HG03025 (cell line): ENCODE measurements around the gene MLXIP.
"Not testable (repeated sequence)": the region's sequence is repeated elsewhere in the genome, so short reads cannot be mapped to it uniquely, and the experiment has no call there.

Source experiments
- ATAC-seq: cut with Tn5 transposase; IDR thresholded peaks from one replicate; pipeline ENCODE4 v1.9.1; 2021; ENCODE audit warnings: mild to moderate bottlenecking, moderate library complexity; ENCODE audit not compliant: unreplicated experiment, low FRiP score

Gene MLXIP

DNA sequence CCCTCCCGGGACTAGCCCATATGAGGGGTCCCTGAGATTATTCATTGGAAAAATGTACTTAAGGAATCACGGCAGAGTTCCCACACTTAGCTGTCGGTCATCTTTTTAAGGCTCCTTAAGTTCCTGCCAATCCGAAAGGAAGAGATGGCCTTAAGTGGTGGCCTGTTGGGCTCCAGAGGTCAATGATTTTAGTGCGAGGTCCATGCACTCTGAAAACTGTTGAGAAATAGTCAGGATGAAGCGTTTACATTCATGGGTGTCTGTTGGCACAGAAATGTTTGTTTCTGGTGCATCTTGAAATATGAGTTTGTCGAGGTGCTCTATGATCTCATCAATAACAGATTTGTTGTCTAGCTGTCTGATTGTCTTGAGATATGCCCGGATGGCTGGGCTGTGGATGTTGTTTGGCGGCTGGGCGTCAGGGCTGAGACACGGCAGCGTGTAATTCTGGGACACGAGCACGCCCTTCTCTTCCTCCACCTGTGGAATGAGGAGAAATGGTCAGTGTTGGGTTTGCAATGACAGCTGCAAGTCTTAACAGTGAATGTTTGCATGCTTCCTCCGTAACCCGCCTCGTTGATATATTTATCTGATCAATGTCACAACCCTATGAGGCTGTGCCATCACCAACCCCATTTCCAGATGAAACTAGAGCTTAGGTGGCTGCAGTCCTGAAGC, 93.8 kb downstream of the MLXIP start:
- ATAC-seq = no peak

DNA sequence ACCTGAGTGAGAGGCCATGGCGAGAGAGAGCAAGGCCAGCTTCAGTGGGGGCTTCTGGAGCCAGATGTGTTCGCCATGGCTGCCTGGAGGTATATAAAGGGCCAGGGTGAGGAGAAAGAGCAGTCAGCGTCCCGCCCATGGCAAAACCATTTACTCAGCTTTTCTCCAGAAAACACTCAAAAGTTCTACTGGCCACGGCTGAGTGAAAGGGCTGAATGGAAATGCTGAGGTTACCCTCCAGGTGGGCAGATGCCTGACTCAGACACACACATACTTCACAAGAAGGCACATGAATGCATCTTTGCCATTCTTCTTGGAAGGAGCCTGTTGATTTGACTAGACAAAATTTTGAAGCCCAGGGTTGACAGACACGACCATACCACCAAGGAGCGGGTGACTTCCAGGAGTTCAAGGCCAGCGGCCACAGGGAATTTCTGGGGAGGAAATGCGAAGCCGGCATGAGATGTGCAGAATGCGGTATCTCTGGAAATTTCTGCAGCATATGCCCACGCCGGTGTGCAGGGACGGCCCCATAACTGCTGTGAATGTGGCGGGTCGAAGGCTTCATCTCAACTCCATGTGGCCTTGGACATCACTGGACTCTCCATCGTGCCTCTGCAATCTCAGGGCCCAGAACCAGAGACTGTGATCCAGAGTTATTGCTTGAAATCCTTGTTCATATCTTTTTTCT, 95.7 kb downstream of the MLXIP start, which contains the start of gene IL31:
TSS of gene IL31 (minus strand) at position 67 of the 691 bp plus-strand sequence. CDS start at position 18, 49 bp downstream.
- ATAC-seq = no peak

DNA sequence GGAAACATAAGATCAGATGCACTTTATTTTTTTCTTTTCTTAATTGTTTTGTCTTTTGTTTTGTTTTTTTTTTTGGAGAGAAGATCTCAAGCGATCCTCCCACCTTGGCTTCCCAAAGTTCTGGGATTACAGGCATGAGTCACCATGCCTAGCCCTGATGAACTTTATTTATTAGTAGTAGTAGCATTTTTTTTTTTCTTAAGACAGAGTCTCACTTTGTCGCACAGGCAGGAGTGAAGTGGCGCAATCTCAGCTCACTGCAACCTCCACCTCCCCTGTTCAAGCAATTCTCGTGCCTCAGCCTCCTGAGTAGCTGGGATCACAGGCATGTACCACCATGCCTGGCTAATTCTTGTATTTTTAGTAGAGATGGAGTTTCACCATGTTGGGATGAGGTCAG, 97.9 kb downstream of the MLXIP start:
- ATAC-seq = not testable (repeated sequence)

DNA sequence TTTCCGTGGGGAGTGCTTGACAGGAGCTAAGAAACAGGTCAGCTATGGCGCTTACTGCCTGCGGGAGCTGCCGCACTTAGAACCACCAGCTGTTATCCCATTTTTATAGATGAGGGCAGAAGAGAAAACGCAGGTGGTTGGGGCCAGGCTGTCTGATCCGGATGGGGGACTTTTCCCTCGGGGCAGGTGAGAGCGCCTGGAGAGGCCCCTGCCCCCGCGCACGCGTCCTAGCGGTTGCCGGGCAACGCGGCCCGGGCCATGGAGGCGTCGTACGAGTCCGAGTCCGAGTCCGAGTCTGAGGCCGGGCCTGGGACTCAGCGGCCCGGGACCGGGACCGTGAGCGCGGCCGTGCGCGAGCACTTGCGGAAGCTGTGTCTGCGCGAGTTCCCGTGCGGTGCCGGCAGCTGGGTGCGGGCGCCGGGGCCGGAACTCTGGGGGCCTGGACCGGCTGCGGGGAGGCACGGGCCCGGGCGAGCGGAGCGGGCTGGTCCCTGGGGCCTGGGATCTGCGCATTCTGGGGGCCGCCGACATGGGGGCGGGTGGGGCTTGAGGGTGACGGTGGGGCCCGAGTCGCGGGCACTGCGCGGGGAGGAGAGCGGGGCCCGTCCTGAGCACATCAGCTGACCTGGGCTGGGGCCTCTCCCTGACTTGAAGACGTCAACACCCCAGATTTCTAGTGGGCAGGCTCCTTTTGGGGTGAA, 104.5 kb downstream of the MLXIP start, which contains the start of gene LRRC43:
TSS of gene LRRC43 (plus strand) at position 237 of the 701 bp plus-strand sequence. CDS start at position 259, 22 bp downstream.
- no peak for ATAC-seq

DNA sequence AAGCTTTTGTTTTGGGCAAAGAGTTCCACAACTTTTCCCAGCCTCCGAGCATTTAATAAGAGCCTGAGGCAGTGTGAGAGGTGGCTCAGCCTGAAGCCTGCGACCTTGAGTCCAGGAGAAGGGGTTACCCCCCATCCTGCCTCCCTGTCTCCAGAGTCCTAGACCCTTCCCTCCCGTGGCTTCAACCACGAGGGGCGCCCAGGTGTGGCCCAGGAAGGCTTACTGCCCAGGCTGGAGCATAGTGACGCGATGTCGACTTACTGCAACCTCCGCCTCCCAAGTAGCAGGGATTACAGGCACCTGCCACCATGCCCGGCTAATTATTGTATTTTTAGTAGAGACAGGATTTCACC, 105.0 kb downstream of the MLXIP start:
- ATAC-seq = no peak

DNA sequence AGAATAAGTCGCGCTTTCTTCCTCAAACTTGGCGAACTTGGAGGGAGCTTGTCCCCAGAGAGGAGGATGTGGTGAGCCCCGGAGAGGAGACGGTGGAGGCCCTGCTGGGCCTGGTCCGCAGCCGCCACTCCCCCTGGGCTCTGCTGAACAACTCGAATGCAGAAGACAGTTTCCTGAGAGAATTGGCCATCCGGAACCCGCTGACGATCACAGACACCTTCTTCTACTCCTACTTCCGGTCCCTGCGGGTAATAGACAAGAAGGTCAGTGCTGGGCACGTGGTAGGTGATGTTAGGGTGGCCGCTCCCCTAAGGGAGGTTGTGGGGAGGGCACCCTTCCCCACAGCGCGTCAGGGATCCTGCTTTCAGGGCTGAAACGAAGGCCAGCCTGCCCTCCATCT, 106.0 kb downstream of the MLXIP start:
- no peak for ATAC-seq

DNA sequence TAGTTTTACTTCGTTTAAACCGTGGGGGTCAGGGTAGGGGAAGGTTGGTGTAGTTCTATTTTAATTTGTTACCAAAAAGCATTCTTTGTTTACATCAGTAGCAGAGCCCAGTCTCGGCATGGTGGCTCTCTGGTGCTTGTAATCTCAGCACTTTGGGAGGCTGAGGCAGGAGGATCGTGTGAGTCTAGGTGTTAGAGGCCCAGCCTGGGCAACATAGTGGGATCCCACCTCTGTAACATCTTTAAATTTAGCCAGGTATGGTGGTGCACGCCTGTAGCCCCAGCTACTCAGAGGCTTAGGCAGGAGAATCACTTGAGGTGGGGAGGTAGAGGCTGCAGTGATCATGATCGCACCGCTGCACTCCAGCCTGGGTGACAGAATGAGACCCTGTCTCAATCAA, 106.5 kb downstream of the MLXIP start:
- no peak for ATAC-seq

DNA sequence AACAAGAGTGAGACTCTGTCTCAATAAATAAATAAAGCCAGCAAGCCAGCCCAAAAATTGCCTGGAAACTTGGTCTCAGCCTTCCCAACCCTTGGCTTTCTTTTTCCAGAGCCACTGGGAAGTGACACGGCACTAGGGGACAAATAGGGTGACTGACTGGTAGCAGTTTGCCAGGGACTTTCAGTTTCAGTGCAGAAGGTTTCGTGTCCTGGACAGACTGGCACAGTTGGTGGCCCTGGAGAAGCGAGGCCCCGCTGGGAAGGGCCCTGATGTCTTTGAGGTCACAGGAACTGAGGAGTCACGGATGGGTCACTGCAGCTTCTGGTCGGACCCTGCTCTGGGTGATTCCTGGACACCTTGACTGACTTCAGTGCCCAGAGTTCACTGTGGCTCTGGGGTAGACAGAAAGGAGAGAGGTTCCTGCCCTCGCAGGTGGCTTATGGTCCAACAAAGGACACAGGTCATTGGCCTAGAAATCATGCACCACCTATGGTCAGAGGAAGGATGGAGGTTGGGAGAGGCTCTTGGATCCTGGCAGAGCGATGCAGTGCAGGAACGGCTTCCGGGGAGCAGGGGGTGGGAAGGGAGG, 107.0 kb downstream of the MLXIP start:
- no peak for ATAC-seq

DNA sequence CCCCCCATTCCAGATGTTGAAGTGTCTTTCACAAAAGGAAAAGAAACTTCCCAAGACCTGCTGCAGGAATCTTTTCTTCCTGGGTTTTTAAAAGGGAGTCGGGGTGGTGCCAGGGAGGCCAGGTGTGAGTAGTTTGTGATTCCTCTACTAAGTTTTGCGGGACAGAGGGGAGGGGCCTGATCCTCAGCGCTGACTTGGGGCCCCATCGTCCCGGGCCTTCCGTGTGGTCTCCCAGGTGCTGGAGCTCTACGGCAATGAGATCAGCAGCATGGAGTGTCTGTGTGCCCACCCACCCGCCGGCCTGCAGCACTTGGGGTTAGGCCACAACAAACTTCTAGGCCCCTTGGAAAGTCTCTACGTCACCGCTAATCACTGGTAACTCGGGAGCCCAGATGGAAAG, 108.9 kb downstream of the MLXIP start:
- ATAC-seq = no peak

DNA sequence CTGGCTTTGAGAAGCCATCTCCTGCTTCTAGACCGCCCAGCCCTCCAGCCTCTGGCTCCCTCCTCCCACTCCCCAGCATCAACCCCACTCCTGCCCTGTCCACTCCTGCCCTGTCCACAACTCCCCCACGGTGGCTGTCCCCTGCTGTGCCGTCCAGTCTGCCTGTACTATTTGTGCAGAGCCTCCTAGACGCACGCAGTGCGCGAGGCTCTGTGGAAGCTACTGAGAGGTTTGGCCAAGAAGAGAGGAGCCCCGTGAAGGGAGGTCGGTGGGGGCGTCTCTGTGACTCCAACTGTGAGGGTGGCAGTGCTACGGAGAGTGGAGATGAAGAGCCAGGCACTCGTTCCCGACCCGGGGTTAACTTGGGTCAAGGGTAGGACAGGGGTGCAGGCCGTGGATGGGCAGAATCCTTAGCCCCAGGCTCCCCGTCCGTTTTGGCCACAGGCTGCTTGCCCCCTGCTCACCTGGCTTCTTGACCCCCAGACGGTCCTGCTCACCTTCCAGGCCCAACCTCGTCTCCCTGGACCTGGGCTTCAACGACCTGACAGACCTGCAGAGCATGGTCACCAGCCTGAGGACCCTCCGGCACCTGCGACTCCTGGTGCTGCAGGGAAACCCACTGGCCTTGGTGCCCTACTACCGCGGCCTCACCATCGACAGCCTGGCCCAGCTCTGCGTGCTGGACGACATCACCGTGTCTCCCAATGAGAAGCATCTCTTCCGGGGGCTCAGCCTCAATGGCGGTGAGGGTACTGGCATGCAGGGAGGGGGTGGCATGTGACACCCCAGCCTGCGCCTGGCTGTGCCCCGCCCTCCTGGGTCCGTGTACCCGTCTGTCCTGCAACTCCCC, 111.3 kb downstream of the MLXIP start:
- no peak for ATAC-seq

DNA sequence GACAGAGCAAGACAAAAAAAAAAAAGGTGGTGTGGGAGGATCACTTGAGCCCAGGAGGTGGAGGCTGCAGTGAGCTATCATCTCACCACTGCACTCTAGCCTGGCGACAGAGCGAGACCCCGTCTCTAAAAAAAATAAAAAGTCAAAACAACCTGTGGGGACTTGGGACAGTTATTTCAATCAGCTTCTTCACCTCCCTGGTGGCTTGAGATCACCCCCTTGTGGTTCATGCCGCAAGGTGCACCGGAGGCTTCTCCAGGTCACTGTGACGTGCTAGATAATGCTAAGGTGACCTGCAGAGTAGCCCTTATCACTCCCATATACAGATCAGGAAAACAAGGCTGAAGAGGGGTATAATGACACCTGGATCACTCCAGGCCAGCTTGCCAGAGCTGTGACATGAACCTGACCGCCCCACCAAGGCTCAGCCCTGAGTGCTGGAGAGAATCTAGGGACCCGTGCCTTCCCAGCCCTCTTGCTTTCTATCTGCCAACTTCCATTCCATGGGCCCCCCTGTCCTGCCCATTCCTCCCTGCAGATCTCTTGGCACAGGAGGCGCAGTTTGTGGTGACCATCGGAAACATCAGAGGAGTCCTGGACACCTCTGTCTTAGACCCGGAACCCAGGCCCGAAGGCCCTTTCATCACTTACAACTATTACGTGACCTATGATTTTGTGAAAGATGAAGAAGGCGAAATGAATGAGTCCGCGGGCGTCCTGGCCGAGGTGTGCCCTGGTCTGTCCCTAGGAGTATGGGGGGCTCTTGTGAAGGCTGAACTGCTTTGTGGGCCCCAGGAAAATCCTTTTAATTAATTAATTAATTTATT, 112.5 kb downstream of the MLXIP start:
- ATAC-seq = no peak

DNA sequence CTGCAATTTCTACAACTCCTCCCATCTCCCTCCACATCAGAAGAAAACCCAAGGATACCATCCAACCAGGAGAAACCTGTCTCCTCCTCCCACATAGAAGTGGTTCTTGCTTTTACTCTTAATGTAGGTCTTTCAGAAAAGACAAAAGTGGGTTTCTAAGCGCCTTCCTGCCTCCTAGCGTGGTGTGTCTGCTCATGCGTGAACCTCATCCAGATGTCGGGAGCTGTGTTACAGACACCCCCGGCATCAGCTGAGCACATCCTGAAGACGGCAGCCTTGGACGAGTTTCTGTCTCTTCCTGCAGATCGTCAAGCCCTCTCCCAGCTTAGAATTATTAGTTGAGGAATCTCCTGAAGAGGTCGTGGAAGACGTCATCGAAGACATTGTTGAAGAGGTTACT, 113.9 kb downstream of the MLXIP start:
- no peak for ATAC-seq

DNA sequence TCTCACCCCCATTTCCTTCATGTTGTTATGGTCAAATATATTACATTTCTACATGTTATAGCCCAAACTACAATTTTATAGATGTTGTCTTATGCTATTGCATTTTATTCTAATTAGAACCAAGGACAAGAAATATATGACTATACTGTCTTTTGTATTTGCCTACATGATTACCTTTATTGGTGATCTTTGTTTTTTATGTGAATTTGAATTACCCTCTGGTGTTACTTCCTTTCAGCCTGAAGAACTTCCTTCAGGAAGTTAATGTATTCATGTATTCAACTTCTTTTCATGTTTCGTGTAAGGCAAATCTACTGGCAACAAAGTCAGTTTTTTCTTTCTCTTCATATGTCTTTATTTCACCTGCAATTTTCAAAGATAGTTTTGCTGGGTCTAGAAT, 116.2 kb downstream of the MLXIP start:
- no peak for ATAC-seq

DNA sequence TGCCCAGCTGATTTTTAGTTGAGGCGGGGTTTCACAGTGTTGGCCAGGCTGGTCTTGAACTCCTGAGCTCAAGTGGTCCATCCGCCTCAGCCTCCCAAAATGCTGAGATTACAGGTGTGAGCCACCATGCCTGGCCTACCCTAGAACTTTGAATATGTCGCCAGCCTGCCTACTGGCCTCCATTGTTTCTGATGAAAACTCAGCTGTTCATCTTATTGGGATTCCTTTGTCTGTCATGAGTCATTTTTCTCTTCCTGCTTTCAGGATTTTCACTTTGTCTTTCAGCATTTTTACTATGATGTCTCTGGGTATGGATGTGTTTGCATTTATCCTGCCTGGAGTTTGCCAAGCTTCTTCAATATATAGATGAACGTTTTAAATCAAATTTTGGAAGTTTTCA, 116.8 kb downstream of the MLXIP start:
- no peak for ATAC-seq
